WTC11 (cell line): ENCODE measurements around the gene FER. TPM values are rescaled to one million over a fixed set of nuclear protein-coding genes. Genes with fewer than 3 reads are reported as not detected.

Source experiments
- ATAC-seq: fragments of 200-7000 bp; cut with Tn5 transposase; 2 replicates; pipeline ENCODE4 v1.10.0; 2021; ENCODE audit warnings: mild to moderate bottlenecking, moderate library complexity
- CTCF ChIA-PET: fragments of 300-600 bp; sonication (Branson Sonifier 250); formaldehyde crosslinking; loops from one replicate; lab custom pipeline; 2021; ENCODE audit warnings: antibody characterized with exemption; lab: Charles Lee
- POLR2A ChIA-PET: fragments of 350-600 bp; sonication (Branson Sonifier 250); formaldehyde crosslinking; loops from one replicate; lab custom pipeline; 2021; ENCODE audit warnings: antibody characterized with exemption; lab: Charles Lee
- DNase-seq: peaks from one replicate; pipeline ENCODE4 v3.0.0; 2021; ENCODE audit warnings: low spot score
- H3K27ac Mint-ChIP-seq: 2 replicates; pipeline ENCODE4 v1.8.0; 2021; ENCODE audit warnings: mixed read lengths
- H3K27me3 Mint-ChIP-seq: 2 replicates; pipeline ENCODE4 v1.8.0; 2021; ENCODE audit warnings: low read depth, mild to moderate bottlenecking, moderate library complexity, mixed read lengths
- H3K36me3 Mint-ChIP-seq: 2 replicates; pipeline ENCODE4 v1.8.0; 2021; ENCODE audit warnings: mixed read lengths
- H3K4me1 Mint-ChIP-seq: 2 replicates; pipeline ENCODE4 v1.8.0; 2022; ENCODE audit warnings: mixed read lengths
- H3K4me3 Mint-ChIP-seq: 2 replicates; pipeline ENCODE4 v1.8.0; 2021; ENCODE audit warnings: mild to moderate bottlenecking, moderate library complexity, mixed read lengths
- H3K9me3 Mint-ChIP-seq: 2 replicates; pipeline ENCODE4 v1.8.0; 2021; ENCODE audit warnings: mixed read lengths
- ELF4 ChIP-seq: sonication (generic); formaldehyde crosslinking; IDR thresholded peaks from 2 replicates; pipeline ENCODE4 v1.8.1; 2022; ENCODE audit warnings: low read depth, mild to moderate bottlenecking, moderate library complexity, missing genetic modification reagents
- FOXJ3 ChIP-seq: sonication (generic); formaldehyde crosslinking; IDR thresholded peaks from 2 replicates; pipeline ENCODE4 v1.9.0; 2021; ENCODE audit warnings: missing genetic modification reagents, mild to moderate bottlenecking, borderline replicate concordance
- FOXP4 ChIP-seq: sonication (generic); formaldehyde crosslinking; IDR thresholded peaks from 2 replicates; pipeline ENCODE4 v1.8.0; 2022; ENCODE audit warnings: mild to moderate bottlenecking, missing genetic modification reagents
- IRF2 ChIP-seq: sonication (generic); formaldehyde crosslinking; IDR thresholded peaks from 2 replicates; pipeline ENCODE4 v1.8.0; 2022; ENCODE audit warnings: low read depth, missing genetic modification reagents, borderline replicate concordance
- KAT7 ChIP-seq: sonication (generic); formaldehyde crosslinking; IDR thresholded peaks from 2 replicates; pipeline ENCODE4 v1.8.1; 2023; ENCODE audit warnings: missing genetic modification reagents, mild to moderate bottlenecking, borderline replicate concordance
- NFE2L1 ChIP-seq: sonication (generic); formaldehyde crosslinking; IDR thresholded peaks from 2 replicates; pipeline ENCODE4 v1.8.1; 2023; ENCODE audit warnings: missing genetic modification reagents
- NR1H2 ChIP-seq: sonication (generic); formaldehyde crosslinking; IDR thresholded peaks from 2 replicates; pipeline ENCODE4 v1.9.0; 2021; ENCODE audit warnings: mild to moderate bottlenecking, moderate library complexity, missing genetic modification reagents
- PREB ChIP-seq: sonication (generic); formaldehyde crosslinking; IDR thresholded peaks from 2 replicates; pipeline ENCODE4 v1.8.1; 2022; ENCODE audit warnings: mild to moderate bottlenecking, missing genetic modification reagents, moderate library complexity, borderline replicate concordance
- PRRX2 ChIP-seq: fragments of 250-450 bp; sonication (Bioruptor Pico); IDR thresholded peaks from 2 replicates; pipeline ENCODE4 v1.8.0; 2021; ENCODE audit warnings: mild to moderate bottlenecking
- ZNF219 ChIP-seq: sonication (generic); formaldehyde crosslinking; IDR thresholded peaks from 2 replicates; pipeline ENCODE4 v1.8.0; 2023; ENCODE audit warnings: missing genetic modification reagents, mild to moderate bottlenecking, borderline replicate concordance
- ZNF416 ChIP-seq: fragments of 250-450 bp; sonication (Bioruptor Pico); IDR thresholded peaks from 2 replicates; pipeline ENCODE4 v1.9.0; 2021; ENCODE audit warnings: mild to moderate bottlenecking, inconsistent platforms
- total RNA-seq: library from RNA; stranded (reverse); gene quantifications from 3 replicates; pipeline ENCODE4 v1.2.3, GENCODE V29; 2021
- TF ChIP-seq, protein P1 (sequence below): fragments of 250-450 bp; sonication (Bioruptor Pico); conservative IDR thresholded peaks from 2 replicates; pipeline ENCODE4 v1.9.0; 2021; ENCODE audit warnings: mild to moderate bottlenecking
- TF ChIP-seq, protein P2 (sequence below): fragments of 250-450 bp; sonication (Bioruptor Pico); IDR thresholded peaks from 2 replicates; pipeline ENCODE4 v2.1.2; 2022; ENCODE audit warnings: mild to moderate bottlenecking, moderate library complexity

FER gene
- total RNA-seq, 1 experiment from 2014 or later, result 13.8 TPM

GRCh38 chr5:108966910-108967309 is 219.2 kb downstream of the FER start:
- DNase-seq (no peak), ATAC-seq (no peak)
- Mint-ChIP-seq H3K36me3 (peaks cover 9% of the 10 kb centered on the region), H3K27me3 (no peaks in the 10 kb centered on the region), H3K4me3 (no peak overlapping the region), H3K27ac (no peak overlapping the region), H3K4me1 (no peaks in the 10 kb centered on the region), H3K9me3 (peaks cover 8% of the 10 kb centered on the region)
- TF ChIP-seq ELF4 (no peak), PREB (CRISPR knock-in tag) (no peak), IRF2 (no peak)
- TF ChIP-seq, protein P1, sequence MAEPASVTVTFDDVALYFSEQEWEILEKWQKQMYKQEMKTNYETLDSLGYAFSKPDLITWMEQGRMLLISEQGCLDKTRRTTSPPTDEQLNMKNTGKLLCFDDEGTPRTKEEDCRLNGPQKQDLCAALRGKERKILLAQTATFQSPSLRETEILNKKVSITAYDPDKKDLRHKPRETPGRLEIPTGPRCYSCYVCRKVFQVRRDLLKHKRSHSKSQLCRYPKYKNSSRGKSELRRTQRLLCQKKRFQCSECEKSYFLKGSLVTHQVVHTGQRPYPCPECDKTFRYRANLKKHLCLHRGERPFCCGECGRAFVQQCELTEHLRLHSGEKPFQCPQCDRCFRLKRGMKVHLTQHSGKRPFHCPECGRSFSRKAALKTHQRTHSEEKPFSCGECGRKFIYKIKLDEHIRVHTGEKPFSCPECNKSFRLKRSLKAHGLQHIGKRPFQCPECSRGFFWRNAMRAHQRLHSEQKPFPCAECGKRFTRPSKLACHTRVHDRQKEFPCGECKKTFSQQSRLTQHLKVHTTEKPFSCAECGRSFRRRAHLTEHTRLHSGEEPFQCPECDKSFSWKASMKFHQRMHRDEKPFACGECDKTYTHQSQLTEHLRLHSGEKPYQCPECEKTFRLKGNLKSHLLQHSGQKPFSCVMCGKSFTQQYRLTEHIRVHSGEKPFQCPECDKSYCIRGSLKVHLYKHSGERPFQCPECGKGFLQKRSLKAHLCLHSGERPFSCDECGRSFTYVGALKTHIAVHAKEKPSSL (CRISPR knock-in tag), result no peak
- CTCF ChIA-PET, result no interaction called here
- POLR2A ChIA-PET, result no interaction called here

GRCh38 chr5:108974594-108974993 is 226.9 kb downstream of the FER start:
- H3K27me3 Mint-ChIP-seq, result no peaks in the 10 kb centered on the region
- no peak for ATAC-seq
- POLR2A ChIA-PET, result no interaction called here

GRCh38 chr5:108975697-108976096 is 228.0 kb downstream of the FER start:
- no peak for TF ChIP-seq NFE2L1 (CRISPR knock-in tag)
- TF ChIP-seq FOXP4 (CRISPR knock-in tag), result no peak
- no peak for TF ChIP-seq PRRX2 (CRISPR knock-in tag)
- TF ChIP-seq NR1H2 (CRISPR knock-in tag), result no peak
- TF ChIP-seq, protein P2, sequence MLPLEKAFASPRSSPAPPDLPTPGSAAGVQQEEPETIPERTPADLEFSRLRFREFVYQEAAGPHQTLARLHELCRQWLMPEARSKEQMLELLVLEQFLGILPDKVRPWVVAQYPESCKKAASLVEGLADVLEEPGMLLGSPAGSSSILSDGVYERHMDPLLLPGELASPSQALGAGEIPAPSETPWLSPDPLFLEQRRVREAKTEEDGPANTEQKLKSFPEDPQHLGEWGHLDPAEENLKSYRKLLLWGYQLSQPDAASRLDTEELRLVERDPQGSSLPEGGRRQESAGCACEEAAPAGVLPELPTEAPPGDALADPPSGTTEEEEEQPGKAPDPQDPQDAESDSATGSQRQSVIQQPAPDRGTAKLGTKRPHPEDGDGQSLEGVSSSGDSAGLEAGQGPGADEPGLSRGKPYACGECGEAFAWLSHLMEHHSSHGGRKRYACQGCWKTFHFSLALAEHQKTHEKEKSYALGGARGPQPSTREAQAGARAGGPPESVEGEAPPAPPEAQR (CRISPR knock-in tag), result no peak
- no peak for TF ChIP-seq FOXJ3 (CRISPR knock-in tag)
- no peak overlapping the region for H3K27ac Mint-ChIP-seq
- H3K9me3 Mint-ChIP-seq, result no peaks in the 10 kb centered on the region
- ChIA-PET POLR2A (no interaction called here), CTCF (no interaction called here)
- H3K4me1 Mint-ChIP-seq, result 0 out of 2 replicates have a peak, but pooled peaks cover 4% of the 10 kb centered on the region
- no peak for DNase-seq
- ATAC-seq, result no peak
- no peaks in the 10 kb centered on the region for H3K36me3 Mint-ChIP-seq
- no peaks in the 10 kb centered on the region for H3K27me3 Mint-ChIP-seq
- H3K4me3 Mint-ChIP-seq, result no peak overlapping the region

More at GRCh38 chr5:108974594-108974993, 226.9 kb downstream of the FER start:
- Mint-ChIP-seq H3K4me1 (no peaks in the 10 kb centered on the region), H3K27ac (no peak overlapping the region), H3K4me3 (no peak overlapping the region), H3K36me3 (no peaks in the 10 kb centered on the region), H3K9me3 (no peaks in the 10 kb centered on the region)
- TF ChIP-seq ZNF416 (CRISPR knock-in tag) (no peak), ZNF219 (CRISPR knock-in tag) (no peak), KAT7 (CRISPR knock-in tag) (no peak)
- CTCF ChIA-PET, result no interaction called here
- DNase-seq, result no peak
